ENCODE measurements around the gene PAFAH1B1. TPM values are rescaled to one million over a fixed set of nuclear protein-coding genes. Genes with fewer than 3 reads are reported as not detected.
"Not testable (repeated sequence)": the region's sequence is repeated elsewhere in the genome, so short reads cannot be mapped to it uniquely, and the experiment has no call there.

Gene PAFAH1B1
- polyA plus RNA-seq, 6 donors from 2014 or later = 9.0 to 16.2 (median 12.2) TPM

DNA sequence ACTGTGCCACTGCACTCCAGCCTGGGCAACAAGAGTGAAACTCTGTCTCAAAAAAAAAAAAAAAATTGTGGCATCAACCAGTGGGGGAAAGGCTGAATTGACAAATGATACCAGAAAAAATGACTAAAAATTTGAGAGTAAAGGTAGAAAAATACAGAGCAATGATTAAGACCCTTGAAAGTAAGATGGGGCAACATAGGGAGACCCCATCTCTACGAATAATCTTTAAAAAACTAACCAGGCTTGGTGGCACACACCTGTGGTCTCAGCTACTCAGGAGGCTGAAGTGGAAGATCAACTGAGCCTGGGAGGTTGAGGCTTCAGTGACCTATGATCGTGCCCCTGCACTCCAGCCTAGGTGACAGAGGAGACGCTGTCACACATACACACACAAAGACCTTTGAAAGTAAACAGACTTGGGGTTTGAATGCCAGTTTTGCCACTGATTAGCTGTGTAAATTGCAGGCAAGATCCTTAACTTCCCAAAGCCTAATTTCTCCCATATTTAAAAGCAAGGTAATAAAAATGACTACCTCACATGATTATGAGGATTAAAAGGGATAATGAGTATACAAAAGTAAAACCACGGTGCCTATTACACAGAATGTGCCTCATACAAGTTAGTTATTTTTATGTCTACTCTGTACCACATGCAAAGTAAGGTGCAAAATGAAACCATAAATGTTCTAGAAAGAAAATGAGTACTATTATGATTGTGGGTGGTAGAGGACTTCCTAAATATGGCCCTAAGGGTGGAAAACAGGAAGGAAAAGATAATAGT lies 21.7 kb upstream of the PAFAH1B1 start:
- H3K9me3 Mint-ChIP-seq = no peaks in the 10 kb centered on the region
- H3K27me3 Mint-ChIP-seq = no peaks in the 10 kb centered on the region
- DNase-seq (no peak), ATAC-seq (ENCODE audit: low read depth in 2 of 2) (peak; percentile 70 to 72)
- peak overlapping the region in 5 of 6 donors; percentile 47 to 85 (median 74) for H3K27ac Mint-ChIP-seq
- peak overlapping the region in 7 of 8 donors; percentile 12 to 76 (median 58) for H3K4me3 Mint-ChIP-seq
- H3K4me1 Mint-ChIP-seq = peaks cover 4 to 24% (median 10%) of the 10 kb centered on the region in 3 donors
- no peaks in the 10 kb centered on the region for H3K36me3 Mint-ChIP-seq

DNA sequence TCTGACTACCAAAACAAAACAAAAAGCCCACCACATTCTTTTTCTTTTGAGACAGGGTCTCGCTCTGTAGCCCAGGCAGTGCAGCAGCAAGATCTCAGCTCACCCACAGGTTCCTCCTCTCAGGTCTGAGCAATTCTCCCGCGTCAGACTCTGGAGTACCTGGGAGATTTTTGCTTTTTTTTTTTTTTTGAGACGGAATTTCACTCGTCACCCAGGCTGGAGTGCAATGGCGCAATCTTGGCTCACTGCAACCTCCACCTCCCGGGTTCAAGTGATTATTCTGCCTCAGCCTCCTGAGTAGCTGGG lies 21.2 kb upstream of the PAFAH1B1 start:
- Mint-ChIP-seq H3K4me3 (peak overlapping the region in 7 of 8 donors; percentile 12 to 76 (median 58)), H3K27ac (peak overlapping the region in 3 of 6 donors; percentile 47 to 85 (median 74)), H3K4me1 (peaks cover 4 to 24% (median 10%) of the 10 kb centered on the region in 3 donors)
- H3K27me3 Mint-ChIP-seq, H3K9me3 Mint-ChIP-seq, H3K36me3 Mint-ChIP-seq: not testable (repeated sequence)
- ATAC-seq (ENCODE audit: low read depth in 2 of 2) (peak; percentile 56 to 72), DNase-seq (peak; percentile 24)

DNA sequence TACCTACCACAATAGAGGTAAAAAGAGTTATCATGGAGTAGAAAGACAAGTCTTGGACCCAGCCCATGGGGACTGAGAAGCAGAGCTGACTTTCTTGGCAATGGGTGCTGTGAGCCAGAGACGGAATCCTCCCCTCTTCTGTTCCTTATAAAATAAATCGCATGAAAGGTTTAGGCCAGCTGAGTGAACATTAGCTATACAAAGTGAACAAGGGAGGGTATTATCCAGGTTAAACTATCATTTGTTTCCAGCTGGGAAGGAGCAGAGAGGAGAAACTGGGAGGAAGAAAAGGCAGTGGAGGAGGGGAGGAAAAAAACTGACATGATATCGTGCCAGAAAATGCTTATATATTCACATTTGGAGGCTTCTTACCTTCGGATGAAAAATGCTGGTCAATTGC lies 13.3 kb upstream of the PAFAH1B1 start:
- DNase-seq (no peak), ATAC-seq (ENCODE audit: low read depth in 2 of 2) (no peak)
- no peaks in the 10 kb centered on the region for H3K36me3 Mint-ChIP-seq
- no peaks in the 10 kb centered on the region for H3K9me3 Mint-ChIP-seq
- no peaks in the 10 kb centered on the region for H3K4me1 Mint-ChIP-seq
- peaks cover 0 to 8% (median 4%) of the 10 kb centered on the region in 3 donors for H3K27me3 Mint-ChIP-seq
- no peak overlapping the region for H3K27ac Mint-ChIP-seq
- no peak overlapping the region for H3K4me3 Mint-ChIP-seq

DNA sequence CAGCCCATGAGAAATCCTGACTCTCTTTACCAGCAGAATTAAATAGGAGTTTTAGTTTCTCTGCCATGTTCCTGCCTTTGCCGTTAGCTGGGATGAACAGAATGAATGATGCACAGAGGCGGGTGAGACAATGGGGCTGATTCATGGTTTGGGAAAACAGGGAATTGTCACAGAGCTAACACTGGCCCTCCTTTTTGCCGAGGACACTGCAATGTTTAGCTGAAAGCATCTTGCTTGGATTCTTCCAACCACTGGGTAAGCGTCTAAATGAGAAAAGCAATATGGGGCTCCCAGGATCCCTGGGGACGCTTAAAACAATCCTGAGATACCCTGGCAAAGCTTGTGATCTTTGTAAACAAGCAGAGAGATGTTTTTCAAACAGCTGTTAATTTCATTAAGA lies 12.8 kb upstream of the PAFAH1B1 start:
- DNase-seq = no peak
- no peaks in the 10 kb centered on the region for H3K36me3 Mint-ChIP-seq
- no peaks in the 10 kb centered on the region for H3K9me3 Mint-ChIP-seq
- no peak overlapping the region for H3K4me3 Mint-ChIP-seq
- no peak for ATAC-seq (ENCODE audit: low read depth in 2 of 2)
- H3K27me3 Mint-ChIP-seq = peaks cover 0 to 8% (median 4%) of the 10 kb centered on the region in 3 donors
- H3K4me1 Mint-ChIP-seq = no peaks in the 10 kb centered on the region
- H3K27ac Mint-ChIP-seq = no peak overlapping the region

DNA sequence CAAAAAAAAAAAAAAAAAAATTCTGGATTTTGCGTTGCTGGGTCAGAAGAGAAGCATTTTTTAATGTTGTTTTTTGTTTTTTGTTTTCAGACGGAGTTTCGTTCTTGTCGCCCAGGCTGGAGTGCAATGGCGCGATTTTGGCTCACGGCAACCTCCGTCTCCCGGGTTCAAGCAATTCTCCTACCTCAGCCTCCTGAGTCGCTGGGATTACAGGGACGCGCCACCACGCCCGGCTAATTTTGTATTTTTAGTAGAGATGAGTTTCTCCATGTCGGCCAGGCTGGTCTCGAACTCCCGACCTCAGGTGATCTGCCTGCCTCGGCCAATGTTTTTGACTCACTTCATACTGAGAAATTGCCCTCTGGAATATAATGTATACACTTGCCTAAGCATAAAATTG lies 11.0 kb upstream of the PAFAH1B1 start:
- H3K27me3 Mint-ChIP-seq = peaks cover 4 to 15% (median 8%) of the 10 kb centered on the region in 3 donors
- DNase-seq (no peak), ATAC-seq (ENCODE audit: low read depth in 2 of 2) (no peak)
- H3K27ac Mint-ChIP-seq = no peak overlapping the region
- no peaks in the 10 kb centered on the region for H3K4me1 Mint-ChIP-seq
- H3K36me3 Mint-ChIP-seq = no peaks in the 10 kb centered on the region
- no peaks in the 10 kb centered on the region for H3K9me3 Mint-ChIP-seq
- no peak overlapping the region for H3K4me3 Mint-ChIP-seq

DNA sequence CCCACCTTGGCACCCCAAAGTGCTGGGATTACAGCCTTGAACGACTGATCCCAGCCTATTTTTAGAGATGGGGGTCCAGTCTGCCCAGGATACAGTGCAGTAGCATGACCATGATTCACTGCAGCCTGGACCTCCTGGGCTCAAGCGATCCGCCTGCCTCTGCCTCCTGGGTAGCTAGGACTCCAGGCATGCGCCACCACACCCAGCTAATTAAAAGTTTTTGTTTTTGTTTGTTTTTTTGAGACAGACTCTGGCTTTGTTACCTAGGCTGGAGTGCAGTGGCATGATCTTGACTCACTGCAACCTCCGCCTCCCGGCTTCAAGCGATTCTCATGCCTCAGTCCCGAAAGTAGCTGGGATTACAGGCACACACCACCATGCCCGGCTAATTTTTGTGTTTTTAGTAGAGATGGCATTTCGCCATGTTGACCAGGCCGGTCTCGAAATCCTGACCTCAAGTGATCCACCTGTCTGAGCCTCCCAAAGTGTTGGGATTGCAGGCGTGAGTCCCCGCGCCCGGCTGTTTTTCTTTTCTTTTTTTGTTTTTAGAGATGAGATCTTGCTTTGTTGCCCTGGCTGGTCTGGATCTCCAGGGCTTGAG lies 2.3 kb upstream of the PAFAH1B1 start:
- H3K4me1 Mint-ChIP-seq = peaks cover 12 to 19% (median 16%) of the 10 kb centered on the region in 3 donors
- DNase-seq = no peak
- ATAC-seq (ENCODE audit: low read depth in 2 of 2) = no peak
- peak overlapping the region in 1 of 8 donors; percentile 16 for H3K4me3 Mint-ChIP-seq
- no peaks in the 10 kb centered on the region for H3K9me3 Mint-ChIP-seq
- peak overlapping the region in 1 of 6 donors; percentile 36 for H3K27ac Mint-ChIP-seq
- peaks cover 0 to 8% of the 10 kb centered on the region in 2 donors for H3K36me3 Mint-ChIP-seq
- peaks cover 0 to 8% (median 7%) of the 10 kb centered on the region in 3 donors for H3K27me3 Mint-ChIP-seq

DNA sequence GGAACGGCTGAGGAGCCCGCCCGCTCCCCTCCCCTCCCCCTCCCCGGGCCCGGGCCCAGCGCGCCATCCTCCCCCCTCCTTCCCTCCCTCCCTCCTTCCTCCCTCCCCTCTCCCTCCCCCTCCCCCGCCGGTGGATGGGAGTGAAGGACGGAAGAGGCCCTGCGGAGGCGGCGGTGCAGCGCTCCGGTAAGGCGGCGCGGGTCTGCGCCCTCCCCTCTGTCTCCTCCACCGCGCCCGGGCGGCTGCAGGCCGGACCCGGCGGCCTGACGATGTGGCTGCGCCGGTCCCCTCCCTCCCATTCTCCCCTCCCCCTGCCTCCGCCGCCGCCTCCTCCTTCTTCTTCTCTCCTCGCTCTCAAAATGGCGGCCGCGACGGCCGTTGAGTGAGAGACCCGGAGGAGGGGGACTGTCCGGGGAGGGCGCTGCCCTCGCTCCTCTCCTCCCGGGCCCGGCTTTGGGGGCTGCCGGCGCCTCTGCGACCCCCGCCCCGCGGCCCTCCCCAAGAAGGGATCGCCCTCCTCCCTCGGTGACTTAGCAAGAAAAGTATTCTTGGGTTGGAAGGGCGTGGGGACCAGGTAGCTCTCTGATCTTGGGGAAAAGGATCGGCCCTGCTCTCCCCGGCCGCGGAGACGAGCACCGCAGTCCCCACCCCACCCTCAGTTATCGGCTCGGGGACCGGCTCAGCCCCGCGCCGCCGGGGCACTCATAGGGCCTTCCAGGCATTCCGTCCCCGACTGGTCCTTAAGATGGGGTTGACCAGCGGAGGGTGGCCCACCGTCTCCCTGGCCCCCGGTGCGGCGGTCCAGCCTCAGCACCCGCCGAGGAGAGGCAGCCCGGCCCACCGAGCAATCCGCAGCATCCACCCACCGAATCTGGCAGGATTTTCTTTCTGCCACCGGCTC lies 617 bp downstream of the PAFAH1B1 start:
- peak overlapping the region; percentile 56 to 97 (median 94) for H3K27ac Mint-ChIP-seq
- peaks cover 22 to 46% (median 37%) of the 10 kb centered on the region in 3 donors for H3K4me1 Mint-ChIP-seq
- no peaks in the 10 kb centered on the region for H3K27me3 Mint-ChIP-seq
- ATAC-seq (ENCODE audit: low read depth in 2 of 2) = peak; percentile 58 to 59
- peaks cover 0 to 8% of the 10 kb centered on the region in 2 donors for H3K36me3 Mint-ChIP-seq
- DNase-seq = peak; percentile 80
- H3K9me3 Mint-ChIP-seq = no peaks in the 10 kb centered on the region
- H3K4me3 Mint-ChIP-seq = peak overlapping the region; percentile 86 to 97 (median 93)

DNA sequence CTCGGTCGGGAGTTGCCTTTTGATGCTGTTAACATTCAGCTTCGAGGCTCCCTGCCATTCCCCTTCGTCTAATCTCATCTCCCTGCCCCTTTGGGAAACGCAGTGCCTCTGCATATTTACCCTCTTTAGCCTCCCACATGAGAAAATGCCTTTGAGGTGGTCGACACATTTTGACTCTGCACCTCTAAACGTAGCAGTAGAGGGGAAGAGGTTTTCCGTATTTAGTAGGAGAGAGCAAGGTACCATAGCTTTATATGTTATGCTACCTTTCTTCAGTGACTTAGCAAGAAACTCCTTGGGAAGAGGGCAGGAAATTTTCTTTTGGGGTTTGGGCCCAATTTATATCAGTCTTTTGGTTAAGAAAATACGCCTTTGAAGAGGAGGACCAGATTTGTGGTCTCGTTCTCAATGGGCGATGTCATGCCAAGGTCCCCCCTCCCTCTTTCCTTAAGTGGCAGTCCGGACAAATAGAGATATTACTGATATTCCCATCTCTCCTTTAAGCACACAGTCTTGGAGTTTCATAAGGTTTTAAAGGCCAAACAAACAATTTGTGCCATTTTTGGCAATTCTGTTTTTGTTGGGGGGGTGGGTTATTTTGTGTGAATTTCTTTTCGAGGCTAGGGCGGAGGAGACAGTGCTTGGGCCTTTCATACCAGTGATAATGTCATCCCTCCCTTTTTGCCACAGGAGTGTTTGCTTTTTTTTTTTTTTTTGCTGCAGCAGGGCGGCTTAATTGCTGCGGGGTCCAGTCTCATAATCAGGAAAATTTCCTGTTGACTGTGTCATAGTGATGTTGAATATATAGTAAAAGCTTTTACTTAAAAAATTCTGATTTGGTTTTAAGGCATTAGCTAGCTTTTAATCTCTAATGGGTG lies 1.5 kb downstream of the PAFAH1B1 start:
- Mint-ChIP-seq H3K36me3 (peaks cover 0 to 8% of the 10 kb centered on the region in 2 donors), H3K4me3 (peak overlapping the region; percentile 86 to 97 (median 93)), H3K4me1 (peaks cover 27 to 55% (median 43%) of the 10 kb centered on the region in 3 donors), H3K9me3 (no peaks in the 10 kb centered on the region), H3K27ac (peak overlapping the region; percentile 56 to 95 (median 93)), H3K27me3 (no peaks in the 10 kb centered on the region)
- DNase-seq (no peak), ATAC-seq (ENCODE audit: low read depth in 2 of 2) (no peak)

DNA sequence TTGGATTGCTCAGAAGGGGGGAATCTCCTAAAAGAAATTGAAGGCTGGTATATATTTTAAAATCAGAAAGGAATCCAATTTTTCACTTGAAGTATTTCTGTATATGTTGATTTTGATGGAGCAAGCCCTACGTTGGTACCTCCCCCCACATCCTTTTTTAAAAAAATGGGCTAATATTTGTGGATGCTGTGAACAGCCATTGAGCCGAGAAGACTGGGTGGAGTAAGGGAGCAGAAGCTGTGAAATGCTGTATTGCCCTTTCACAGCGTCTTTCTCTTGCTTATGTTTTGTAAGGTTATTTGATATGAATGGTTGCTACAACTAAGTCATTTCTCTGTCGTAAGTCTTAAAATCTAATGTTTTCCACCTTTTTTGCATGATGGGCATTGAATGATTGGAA lies 2.3 kb downstream of the PAFAH1B1 start:
- Mint-ChIP-seq H3K9me3 (no peaks in the 10 kb centered on the region), H3K4me3 (peak overlapping the region; percentile 86 to 97 (median 93)), H3K27ac (peak overlapping the region in 3 of 6 donors; percentile 34 to 93 (median 76)), H3K36me3 (peaks cover 0 to 8% of the 10 kb centered on the region in 2 donors), H3K27me3 (no peaks in the 10 kb centered on the region), H3K4me1 (peaks cover 27 to 57% (median 43%) of the 10 kb centered on the region in 3 donors)
- ATAC-seq (ENCODE audit: low read depth in 2 of 2) (no peak), DNase-seq (no peak)

DNA sequence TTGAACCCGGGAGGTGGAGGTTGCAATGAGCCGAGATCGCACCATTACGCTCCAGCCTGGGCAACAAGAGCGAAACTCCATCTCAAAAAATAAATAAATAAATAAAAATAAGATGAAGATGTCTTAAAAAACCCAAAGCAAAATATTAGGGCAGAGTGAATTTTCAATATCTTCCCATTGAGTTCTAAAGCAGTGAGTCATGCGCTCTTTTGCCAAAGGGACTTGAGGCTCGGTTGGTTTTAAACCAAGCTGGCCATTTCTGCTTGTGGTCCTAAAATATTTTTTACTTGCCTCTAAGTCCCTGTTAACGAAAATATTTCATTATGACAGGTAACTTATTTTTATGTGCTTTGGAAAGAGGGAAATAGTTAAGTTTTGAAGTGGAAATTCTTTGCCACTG lies 4.7 kb downstream of the PAFAH1B1 start:
- Mint-ChIP-seq H3K4me1 (peaks cover 34 to 73% (median 56%) of the 10 kb centered on the region in 3 donors), H3K27ac (no peak overlapping the region), H3K27me3 (no peaks in the 10 kb centered on the region), H3K9me3 (no peaks in the 10 kb centered on the region), H3K36me3 (peaks cover 0 to 8% of the 10 kb centered on the region in 2 donors), H3K4me3 (peak overlapping the region in 1 of 8 donors; percentile 53)
- ATAC-seq (ENCODE audit: low read depth in 2 of 2) = no peak
- no peak for DNase-seq

DNA sequence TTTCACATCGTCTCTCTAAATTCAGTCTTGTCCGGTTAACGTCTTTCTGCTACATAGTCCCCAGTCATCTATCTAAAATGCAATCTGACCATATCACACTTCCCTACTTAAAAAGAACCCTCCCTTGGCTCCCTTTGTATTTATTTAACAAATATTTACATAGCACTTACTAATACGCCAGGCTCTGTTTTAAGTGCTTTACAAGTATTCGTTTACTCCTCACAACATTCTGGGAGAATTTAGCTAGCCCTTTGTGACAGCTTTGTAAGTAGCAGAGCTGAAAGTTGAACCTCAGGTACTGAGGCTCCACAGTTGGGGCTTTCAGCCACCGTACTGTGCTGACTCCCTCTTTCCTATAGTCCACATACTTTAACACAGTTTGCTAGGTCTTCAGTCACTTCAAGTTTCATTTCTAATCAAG lies 9.2 kb downstream of the PAFAH1B1 start:
- DNase-seq = no peak
- Mint-ChIP-seq H3K9me3 (no peaks in the 10 kb centered on the region), H3K4me3 (no peak overlapping the region), H3K36me3 (peaks cover 0 to 4% of the 10 kb centered on the region in 2 donors), H3K4me1 (peaks cover 35 to 75% (median 57%) of the 10 kb centered on the region in 3 donors), H3K27me3 (no peaks in the 10 kb centered on the region), H3K27ac (peak overlapping the region in 4 of 6 donors; percentile 7 to 79 (median 32))
- ATAC-seq (ENCODE audit: low read depth in 2 of 2) = no peak

DNA sequence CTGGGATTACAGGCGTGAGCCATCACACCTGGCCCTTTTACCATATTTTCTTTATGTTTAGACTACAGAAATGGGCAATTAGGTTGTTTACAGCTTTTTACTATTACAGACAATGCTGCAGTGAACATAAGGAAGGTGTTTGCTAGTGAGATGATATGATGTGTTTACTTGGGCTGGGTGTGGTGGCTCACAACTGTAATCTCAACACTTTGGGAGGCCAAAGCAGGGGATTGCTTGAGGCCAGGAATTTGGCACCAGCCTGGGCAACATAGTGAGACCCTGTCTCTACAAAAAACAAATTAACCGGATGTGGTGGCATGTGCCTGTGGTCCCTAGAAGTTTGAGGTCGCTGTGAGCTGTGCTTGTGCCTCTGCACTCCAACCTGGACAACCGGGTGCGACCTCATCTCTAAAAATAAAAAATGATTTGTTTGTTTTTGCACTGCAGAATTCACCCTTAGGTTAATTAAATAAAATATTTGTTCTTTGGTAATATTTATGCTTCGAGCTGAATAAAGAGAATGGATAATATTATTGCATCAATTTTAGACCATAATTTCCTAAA lies 15.0 kb downstream of the PAFAH1B1 start:
- Mint-ChIP-seq H3K27ac (peak overlapping the region in 1 of 6 donors; percentile 64), H3K4me3 (no peak overlapping the region), H3K27me3 (no peaks in the 10 kb centered on the region), H3K9me3 (no peaks in the 10 kb centered on the region), H3K4me1 (peaks cover 34 to 73% (median 62%) of the 10 kb centered on the region in 3 donors), H3K36me3 (peaks cover 0 to 4% of the 10 kb centered on the region in 2 donors)
- ATAC-seq (ENCODE audit: low read depth in 2 of 2) = no peak
- DNase-seq = no peak
